Neural cell (in vitro differentiated cells): ENCODE results near the gene CASKIN1.

ENCODE experiments used
- CTCF ChIP-seq: fragments of 450-650 bp; IDR thresholded peaks from 2 replicates; pipeline ENCODE4 v1.5.1; 2014; ENCODE audit warnings: antibody characterized with exemption, mild to moderate bottlenecking, moderate library complexity; ENCODE audit not compliant: poor library complexity, severe bottlenecking
- EP300 ChIP-seq: fragments of 450-650 bp; conservative IDR thresholded peaks from 2 replicates; pipeline ENCODE4 v1.6.1; 2014; ENCODE audit warnings: antibody characterized with exemption, mild to moderate bottlenecking, moderate library complexity; ENCODE audit not compliant: poor library complexity, severe bottlenecking
- EZH2 ChIP-seq: fragments of 200-600, 300-800 bp; shearing (Covaris generic), sonication (generic); IDR thresholded peaks from 2 replicates; pipeline ENCODE4 v1.6.1; 2014; ENCODE audit warnings: antibody characterized with exemption, low read length, borderline replicate concordance, mild to moderate bottlenecking; ENCODE audit not compliant: insufficient read depth, poor library complexity, severe bottlenecking
- MXI1 ChIP-seq: fragments of 450-650 bp; conservative IDR thresholded peaks from 2 replicates; pipeline ENCODE4 v1.6.1; 2014; ENCODE audit warnings: antibody characterized with exemption, mild to moderate bottlenecking; ENCODE audit not compliant: poor library complexity, severe bottlenecking
- POLR2AphosphoS5 ChIP-seq: IDR thresholded peaks from 2 replicates; pipeline ENCODE4 v1.6.1; 2012
- TAF1 ChIP-seq: IDR thresholded peaks from 2 replicates; pipeline ENCODE4 v1.6.1; 2012; ENCODE audit warnings: low read depth
- TF ChIP-seq, protein P1 (sequence below): IDR thresholded peaks from 2 replicates; pipeline ENCODE4 v1.6.1; 2012; ENCODE audit warnings: borderline replicate concordance

DNA sequence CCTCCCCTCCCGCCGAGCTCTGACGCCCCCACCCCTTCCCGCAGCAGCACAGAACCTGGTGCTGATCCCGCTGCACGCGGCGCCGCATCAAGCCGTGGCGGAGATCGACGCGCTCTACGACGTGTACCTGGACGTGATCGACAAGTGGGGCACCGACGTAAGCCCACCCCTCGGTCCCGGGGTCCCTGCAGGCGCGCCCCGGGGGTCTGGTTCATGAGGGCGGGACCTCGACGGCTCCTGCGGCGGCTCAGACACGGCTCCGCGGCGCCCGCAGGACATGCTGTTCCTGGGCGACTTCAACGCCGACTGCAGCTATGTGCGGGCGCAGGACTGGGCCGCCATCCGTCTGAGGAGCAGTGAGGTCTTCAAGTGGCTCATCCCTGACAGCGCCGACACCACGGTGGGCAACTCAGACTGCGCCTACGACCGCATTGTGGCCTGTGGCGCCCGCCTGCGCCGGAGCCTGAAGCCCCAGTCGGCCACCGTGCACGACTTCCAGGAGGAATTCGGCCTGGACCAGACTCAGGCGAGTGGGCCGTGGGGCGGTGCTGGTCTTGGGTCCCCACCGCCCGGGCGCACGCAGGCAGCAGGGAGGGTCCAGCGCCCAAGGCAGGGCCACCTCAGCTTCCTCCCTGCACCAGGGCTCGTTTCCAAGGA is 41.2 kb upstream of the CASKIN1 start:
- TF ChIP-seq CTCF (no peak), EP300 (no peak), EZH2 (no peak), POLR2AphosphoS5 (no peak), MXI1 (no peak), TAF1 (no peak)
- TF ChIP-seq, protein P1, sequence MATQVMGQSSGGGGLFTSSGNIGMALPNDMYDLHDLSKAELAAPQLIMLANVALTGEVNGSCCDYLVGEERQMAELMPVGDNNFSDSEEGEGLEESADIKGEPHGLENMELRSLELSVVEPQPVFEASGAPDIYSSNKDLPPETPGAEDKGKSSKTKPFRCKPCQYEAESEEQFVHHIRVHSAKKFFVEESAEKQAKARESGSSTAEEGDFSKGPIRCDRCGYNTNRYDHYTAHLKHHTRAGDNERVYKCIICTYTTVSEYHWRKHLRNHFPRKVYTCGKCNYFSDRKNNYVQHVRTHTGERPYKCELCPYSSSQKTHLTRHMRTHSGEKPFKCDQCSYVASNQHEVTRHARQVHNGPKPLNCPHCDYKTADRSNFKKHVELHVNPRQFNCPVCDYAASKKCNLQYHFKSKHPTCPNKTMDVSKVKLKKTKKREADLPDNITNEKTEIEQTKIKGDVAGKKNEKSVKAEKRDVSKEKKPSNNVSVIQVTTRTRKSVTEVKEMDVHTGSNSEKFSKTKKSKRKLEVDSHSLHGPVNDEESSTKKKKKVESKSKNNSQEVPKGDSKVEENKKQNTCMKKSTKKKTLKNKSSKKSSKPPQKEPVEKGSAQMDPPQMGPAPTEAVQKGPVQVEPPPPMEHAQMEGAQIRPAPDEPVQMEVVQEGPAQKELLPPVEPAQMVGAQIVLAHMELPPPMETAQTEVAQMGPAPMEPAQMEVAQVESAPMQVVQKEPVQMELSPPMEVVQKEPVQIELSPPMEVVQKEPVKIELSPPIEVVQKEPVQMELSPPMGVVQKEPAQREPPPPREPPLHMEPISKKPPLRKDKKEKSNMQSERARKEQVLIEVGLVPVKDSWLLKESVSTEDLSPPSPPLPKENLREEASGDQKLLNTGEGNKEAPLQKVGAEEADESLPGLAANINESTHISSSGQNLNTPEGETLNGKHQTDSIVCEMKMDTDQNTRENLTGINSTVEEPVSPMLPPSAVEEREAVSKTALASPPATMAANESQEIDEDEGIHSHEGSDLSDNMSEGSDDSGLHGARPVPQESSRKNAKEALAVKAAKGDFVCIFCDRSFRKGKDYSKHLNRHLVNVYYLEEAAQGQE, result no peak
